ENCODE data around the gene MAP3K4.

The MAP3K4 gene

DNA sequence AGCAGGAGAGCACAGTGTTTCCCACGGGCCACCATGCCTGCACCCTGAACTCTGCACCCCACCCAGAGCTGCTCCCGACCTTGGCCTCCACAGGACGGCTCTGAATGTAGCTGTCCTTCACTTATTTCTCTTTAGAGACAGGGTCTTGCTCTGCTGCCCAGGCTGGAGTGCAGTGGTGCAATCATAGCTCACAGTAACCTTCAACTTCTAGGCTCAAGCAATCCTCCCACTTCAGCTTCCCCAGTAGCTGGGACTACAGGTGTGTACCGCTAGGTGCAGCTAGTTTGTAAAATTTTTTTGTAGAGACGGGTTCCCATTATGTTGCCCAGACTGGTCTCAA lies 151.4 kb downstream of the MAP3K4 start:
- no peak for TF ChIP-seq CTCF (IDR thresholded peaks at IDR 0.05; ENCODE audit: low read depth, low read length, missing control alignments)
- no peak for DNase-seq (ENCODE audit: extremely low read depth, low read depth)
- no peak overlapping the region for H3K4me3 ChIP-seq (replicated peaks; ENCODE audit: low read depth, low read length)

DNA sequence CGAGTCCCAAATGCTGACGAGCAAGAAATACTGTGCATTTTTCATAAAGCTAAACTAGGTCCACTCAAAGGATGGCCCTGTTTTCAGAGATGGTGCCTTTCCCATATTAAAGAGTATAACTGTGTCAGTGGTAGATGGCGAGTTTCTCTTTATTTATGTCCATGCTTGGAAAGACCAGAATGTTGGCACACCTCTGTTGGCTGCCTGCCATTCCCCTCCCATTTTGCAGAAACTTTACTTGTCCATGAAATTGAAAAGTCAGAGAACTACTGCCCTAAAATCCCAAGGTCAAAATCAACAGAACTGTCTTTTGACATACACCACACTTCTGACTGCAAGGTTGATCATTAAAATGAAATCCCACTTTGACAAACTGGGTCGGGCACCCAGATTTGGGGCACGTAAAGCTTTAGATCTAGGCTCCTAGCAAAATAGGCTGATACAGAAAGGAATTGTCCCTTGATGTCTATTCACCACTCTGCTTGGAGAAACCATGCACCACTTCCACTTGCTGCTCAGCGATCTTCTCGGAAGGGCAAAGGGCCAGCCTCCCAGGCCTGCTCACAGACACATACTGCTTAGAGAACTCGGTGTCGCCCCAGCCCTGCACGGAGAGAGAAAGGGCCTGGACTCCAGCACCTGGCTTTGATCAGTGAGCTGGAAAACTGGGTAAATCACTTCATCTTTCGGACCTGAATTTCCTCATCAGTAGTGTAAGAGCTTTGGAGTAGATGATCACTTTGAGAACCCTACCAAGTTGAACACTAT lies 152.3 kb downstream of the MAP3K4 start:
- no peak overlapping the region for H3K4me3 ChIP-seq (replicated peaks; ENCODE audit: low read depth, low read length)
- no peak for TF ChIP-seq CTCF (IDR thresholded peaks at IDR 0.05; ENCODE audit: low read depth, low read length, missing control alignments)
- DNase-seq (ENCODE audit: extremely low read depth, low read depth), result no peak

GRCh38 chr6:161150136-161150535 lies 158.6 kb downstream of the MAP3K4 start:
- no peak overlapping the region for H3K4me3 ChIP-seq (replicated peaks; ENCODE audit: low read depth, low read length)
- DNase-seq (ENCODE audit: extremely low read depth, low read depth), result no peak
- TF ChIP-seq CTCF (IDR thresholded peaks at IDR 0.05; ENCODE audit: low read depth, low read length, missing control alignments), result no peak

GRCh38 chr6:161150566-161150965 lies 159.0 kb downstream of the MAP3K4 start:
- no peak for DNase-seq (ENCODE audit: extremely low read depth, low read depth)
- H3K4me3 ChIP-seq (replicated peaks; ENCODE audit: low read depth, low read length), result no peak overlapping the region
- TF ChIP-seq CTCF (IDR thresholded peaks at IDR 0.05; ENCODE audit: low read depth, low read length, missing control alignments), result no peak

DNA sequence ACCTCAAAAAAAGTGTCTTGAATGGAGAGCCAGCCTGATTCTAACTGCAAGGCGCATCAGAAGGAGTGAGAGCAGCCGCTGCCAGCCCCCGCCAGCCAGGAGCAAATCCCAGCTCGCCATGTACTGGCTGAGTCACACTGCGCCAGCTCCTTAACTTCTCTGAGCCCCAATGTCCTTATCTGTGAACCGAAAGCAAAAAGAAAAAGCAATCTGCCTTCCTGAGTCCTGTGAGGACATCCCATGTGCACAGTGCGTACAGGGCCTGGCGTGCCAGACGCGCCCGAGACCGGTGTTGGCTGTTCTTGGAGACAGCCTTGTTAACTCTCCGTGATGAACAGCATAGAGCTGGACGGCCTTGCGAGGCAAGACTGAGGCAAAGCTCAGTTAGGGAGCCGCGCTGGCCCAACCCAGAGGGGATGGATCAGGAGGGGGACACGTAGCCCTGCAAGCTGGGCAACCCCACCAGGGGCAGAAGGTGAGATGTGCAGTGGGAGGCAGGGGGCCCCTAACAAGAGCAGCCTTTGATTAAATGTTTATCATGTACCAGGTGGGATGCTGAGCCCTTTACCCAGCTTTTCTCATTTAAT lies 159.6 kb downstream of the MAP3K4 start:
- no peak overlapping the region for H3K4me3 ChIP-seq (replicated peaks; ENCODE audit: low read depth, low read length)
- TF ChIP-seq CTCF (IDR thresholded peaks at IDR 0.05; ENCODE audit: low read depth, low read length, missing control alignments), result no peak
- DNase-seq (ENCODE audit: extremely low read depth, low read depth), result no peak

DNA sequence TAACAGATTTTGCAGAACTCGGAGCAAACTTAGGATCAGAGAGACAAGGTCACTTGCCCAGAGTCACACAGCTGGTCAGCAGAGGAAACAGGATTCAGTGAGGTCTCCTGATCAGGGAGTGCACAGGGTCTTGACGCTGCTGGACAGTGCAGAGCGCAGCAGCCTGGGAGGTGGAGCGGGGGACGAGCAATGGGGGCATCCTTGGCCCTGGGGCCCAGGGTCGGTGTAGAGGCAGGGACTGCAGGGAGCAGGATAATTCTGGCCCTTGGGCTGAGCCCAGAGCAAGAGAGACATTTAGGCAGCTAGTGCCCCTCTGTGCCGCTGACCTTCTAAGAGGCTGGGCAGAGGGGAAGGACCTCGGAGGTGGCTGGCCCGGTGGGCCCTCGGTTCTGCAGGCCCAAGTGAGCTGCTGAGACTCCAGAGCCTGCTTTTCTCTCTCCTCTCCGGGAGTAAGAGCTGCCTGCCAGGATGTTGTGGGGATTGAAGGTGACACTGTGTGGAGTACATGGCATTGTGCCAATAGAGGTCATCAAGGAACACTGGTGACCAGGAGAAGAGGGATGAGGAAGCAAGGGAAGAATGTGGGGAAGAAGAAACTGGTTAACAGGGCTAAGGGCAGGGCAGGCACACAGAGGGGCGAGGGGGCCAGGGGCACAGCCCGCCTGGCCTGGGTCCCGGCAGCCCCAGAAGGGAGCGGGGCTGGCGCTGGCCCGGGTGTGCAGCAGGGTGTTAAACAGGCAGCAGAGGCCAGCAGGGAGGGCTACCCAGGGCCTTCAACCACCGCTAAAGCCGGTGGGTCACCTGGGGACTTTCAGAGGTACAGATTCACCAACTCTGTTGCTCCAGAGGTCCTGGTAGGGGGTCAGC lies 160.3 kb downstream of the MAP3K4 start:
- DNase-seq (ENCODE audit: extremely low read depth, low read depth), result no peak
- no peak overlapping the region for H3K4me3 ChIP-seq (replicated peaks; ENCODE audit: low read depth, low read length)
- no peak for TF ChIP-seq CTCF (IDR thresholded peaks at IDR 0.05; ENCODE audit: low read depth, low read length, missing control alignments)

Measured in HFF-Myc (cell line).